GM12878 (cell line): ENCODE measurements around the gene ARL14. TPM values are rescaled to one million over a fixed set of nuclear protein-coding genes. Genes with fewer than 3 reads are reported as not detected.
A peak's percentile ranks its signal among the peaks of the same experiment; 100 is the strongest.

Experiments
- ATAC-seq: fragments of 200-7000 bp; cut with Tn5 transposase; 3 replicates; pipeline ENCODE4 v1.9.1; 2020; ENCODE audit warnings: mild to moderate bottlenecking, moderate library complexity
- BruUV-seq: library from RNA; stranded (reverse); fragments of 400-500 nt; replicated peaks from 2 replicates; lab custom pipeline; 2021; lab: Mats Ljungman, UMichigan
- CTCF ChIA-PET: fragments of 300-600 bp; sonication (Branson Sonifier 250); formaldehyde crosslinking; extraction: SDS; loops from one replicate; lab custom pipeline; 2021; ENCODE audit warnings: inconsistent platforms; lab: Yijun Ruan, JAX
- POLR2A ChIA-PET: fragments of 350-600 bp; formaldehyde crosslinking; extraction: SDS; loops from one replicate; lab custom pipeline; 2021; ENCODE audit warnings: inconsistent platforms; lab: Charles Lee
- RAD21 ChIA-PET: fragments of 300-600 bp; sonication (Branson Sonifier 250); formaldehyde crosslinking; loops from one replicate; lab custom pipeline; 2023; ENCODE audit warnings: antibody characterized with exemption; ENCODE audit not compliant: unreplicated experiment; lab: Charles Lee
- SMC1A ChIA-PET: fragments of 300-600 bp; sonication (Branson Sonifier 250); formaldehyde crosslinking; loops from one replicate; lab custom pipeline; 2023; ENCODE audit not compliant: unreplicated experiment, uncharacterized antibody; lab: Charles Lee
- DNase-seq: peaks from one replicate; pipeline ENCODE4 v3.0.0-alpha.2; 2011; ENCODE audit warnings: low read depth, low spot score
- FAIRE-seq: peaks from 3 replicates; lab custom pipeline; 2011; peaks lifted over from hg19 to GRCh38; lab: Jason Lieb, UNC
- H2AFZ ChIP-seq: 2 replicates; pipeline ENCODE4 v1.6.0; 2011; ENCODE audit warnings: low read depth, low read length, control low read depth; ENCODE audit not compliant: control insufficient read depth
- H3K27ac ChIP-seq: 2 replicates; pipeline ENCODE4 v1.5.1; 2011; ENCODE audit warnings: control low read depth; ENCODE audit not compliant: control insufficient read depth, insufficient read depth
- H3K27me3 ChIP-seq, 2 experiments: replicated peaks in 1 of 2; 2 replicates each; pipeline versions ENCODE4 v1.6.0 to v1.6.1; 2011; ENCODE audit warnings: low read length in 1 of 2; ENCODE audit not compliant: control insufficient read depth in 2 of 2, insufficient read depth in 2 of 2
- H3K36me3 ChIP-seq, 2 experiments: 2 replicates each; pipeline ENCODE4 v1.5.1; 2011; ENCODE audit warnings: low read length in 1 of 2; ENCODE audit not compliant: control insufficient read depth in 2 of 2, insufficient read depth in 2 of 2
- H3K4me1 ChIP-seq: 2 replicates; pipeline ENCODE4 v1.6.1; 2011; ENCODE audit warnings: mild to moderate bottlenecking, low read length, moderate library complexity, mixed read lengths; ENCODE audit not compliant: control insufficient read depth, insufficient read depth
- H3K4me2 ChIP-seq: 2 replicates; pipeline ENCODE4 v1.6.0; 2011; ENCODE audit warnings: control low read depth; ENCODE audit not compliant: control insufficient read depth, insufficient read depth
- H3K4me3 ChIP-seq: fragments of 200-600 bp; sonication (generic); 2 replicates; pipeline ENCODE4 v1.5.1; 2016
- H3K79me2 ChIP-seq: 2 replicates; pipeline ENCODE4 v1.6.0; 2011; ENCODE audit warnings: low read length; ENCODE audit not compliant: control insufficient read depth, insufficient read depth
- H3K9ac ChIP-seq: 2 replicates; pipeline ENCODE4 v1.8.0; 2011; ENCODE audit warnings: low read length, control low read depth, mixed read lengths; ENCODE audit not compliant: control insufficient read depth, insufficient read depth
- H3K9me3 ChIP-seq: replicated peaks from 3 replicates; pipeline ENCODE4 v1.5.1; 2011; ENCODE audit warnings: mild to moderate bottlenecking, low read length; ENCODE audit not compliant: control insufficient read depth, insufficient read depth
- H4K20me1 ChIP-seq: 2 replicates; pipeline ENCODE4 v1.6.0; 2011; ENCODE audit not compliant: control insufficient read depth, insufficient read depth
- ASH2L ChIP-seq: fragments of 300-600, 200-600 bp; sonication (generic); IDR thresholded peaks from 2 replicates; pipeline ENCODE4 v1.6.1; 2017; ENCODE audit warnings: low read depth, mild to moderate bottlenecking, borderline replicate concordance
- BACH1 ChIP-seq: fragments of 450-650 bp; IDR thresholded peaks from 2 replicates; pipeline ENCODE4 v1.6.1; 2017; ENCODE audit warnings: mild to moderate bottlenecking, borderline replicate concordance
- BMI1 ChIP-seq: fragments of 450-650 bp; IDR thresholded peaks from 2 replicates; pipeline ENCODE4 v1.6.1; 2016; ENCODE audit warnings: mild to moderate bottlenecking, moderate library complexity, borderline replicate concordance
- CHD1 ChIP-seq: IDR thresholded peaks from 2 replicates; pipeline ENCODE4 v1.6.1; 2012; ENCODE audit warnings: low read depth, low read length, improper control_type of control experiment
- CHD2 ChIP-seq: IDR thresholded peaks from 2 replicates; pipeline ENCODE4 v1.6.1; 2011; ENCODE audit warnings: low read depth, low read length, improper control_type of control experiment, borderline replicate concordance
- CREB1 ChIP-seq: IDR thresholded peaks from 2 replicates; pipeline ENCODE4 v1.6.1; 2012; ENCODE audit warnings: low read depth, mild to moderate bottlenecking, inconsistent platforms
- E2F4 ChIP-seq: IDR thresholded peaks from 2 replicates; pipeline ENCODE4 v1.6.1; 2012; ENCODE audit warnings: low read depth, low read length, improper control_type of control experiment
- EED ChIP-seq: sonication (generic); IDR thresholded peaks from 2 replicates; pipeline ENCODE4 v1.6.1; 2016; ENCODE audit warnings: antibody characterized with exemption, low read depth
- ESRRA ChIP-seq: IDR thresholded peaks from 2 replicates; pipeline ENCODE4 v1.6.1; 2012; ENCODE audit warnings: mild to moderate bottlenecking, low read length, improper control_type of control experiment
- FOXK2 ChIP-seq: fragments of 450-650 bp; IDR thresholded peaks from 2 replicates; pipeline ENCODE4 v1.6.1; 2017; ENCODE audit warnings: mild to moderate bottlenecking, moderate library complexity
- KLF5 ChIP-seq: fragments of 450-650 bp; IDR thresholded peaks from 2 replicates; pipeline ENCODE4 v1.6.1; 2014; ENCODE audit warnings: mild to moderate bottlenecking; ENCODE audit not compliant: partially characterized antibody
- MYC ChIP-seq: IDR thresholded peaks from 2 replicates; pipeline ENCODE4 v1.6.1; 2011; ENCODE audit warnings: mild to moderate bottlenecking, low read length, moderate library complexity, inconsistent platforms; ENCODE audit not compliant: insufficient read depth, insufficient replicate concordance, insufficient read length, severe bottlenecking
- NFYA ChIP-seq: IDR thresholded peaks from 2 replicates; pipeline ENCODE4 v1.6.1; 2011; ENCODE audit warnings: low read depth, mild to moderate bottlenecking, low read length, improper control_type of control experiment, borderline replicate concordance
- NR2C2 ChIP-seq: IDR thresholded peaks from 2 replicates; pipeline ENCODE4 v1.6.1; 2011; ENCODE audit warnings: borderline replicate concordance, low read depth; ENCODE audit not compliant: control insufficient read depth, insufficient read length
- PAX5 ChIP-seq: IDR thresholded peaks from 2 replicates; pipeline ENCODE4 v1.6.1; 2011; ENCODE audit warnings: low read depth, low read length, borderline replicate concordance
- PML ChIP-seq: IDR thresholded peaks from 2 replicates; pipeline ENCODE4 v1.6.1; 2012; ENCODE audit warnings: low read length, inconsistent platforms
- SREBF1 ChIP-seq: IDR thresholded peaks from 2 replicates; pipeline ENCODE4 v1.6.1; 2012; ENCODE audit warnings: mild to moderate bottlenecking, low read length
- TAF1 ChIP-seq: IDR thresholded peaks from 2 replicates; pipeline ENCODE4 v1.6.1; 2011; ENCODE audit warnings: mild to moderate bottlenecking, low read depth, low read length, borderline replicate concordance
- TARDBP ChIP-seq: IDR thresholded peaks from 2 replicates; pipeline ENCODE4 v1.6.1; 2016; ENCODE audit warnings: borderline replicate concordance
- YY1 ChIP-seq: IDR thresholded peaks from 2 replicates; pipeline ENCODE4 v1.6.1; 2011; ENCODE audit warnings: low read depth, mild to moderate bottlenecking, low read length
- ZNF207 ChIP-seq: fragments of 450-650 bp; IDR thresholded peaks from 2 replicates; pipeline ENCODE4 v1.6.1; 2014; ENCODE audit warnings: antibody characterized with exemption, mild to moderate bottlenecking, borderline replicate concordance
- WGBS: methylation state at CpG from one replicate; pipeline ENCODE4 v1.1.6; 2016; ENCODE audit warnings: low lambda C conversion rate; ENCODE audit not compliant: insufficient replicate concordance, insufficient coverage; ENCODE audit errors: missing lambda C conversion rate; 5-methylcytosine and 5-hydroxymethylcytosine counted together
- in situ Hi-C: fragments of 300-500 bp; cut with MboI; formaldehyde crosslinking; loops from 9 replicates; pipeline ENCODE4 v1.14.3; 2018; ENCODE audit warnings: mixed read lengths
- intact Hi-C: fragments of 100-400 bp; cut with micrococcal nuclease; formaldehyde crosslinking; loops from one replicate; pipeline ENCODE4 v1.14.2; 2022; ENCODE audit not compliant: unreplicated experiment
- polyA plus RNA-seq, 11 experiments: library from polyadenylated mRNA; depleted of rRNA in 4 of 11; unstranded in 6 of 11; stranded (reverse) in 5 of 11; fragments of >200 nt; fragmentation: Nextera tagmentation in 4 of 11; fragmentation: Illumina TruSeq in 1 of 11; extraction: Ambion mirVana in 4 of 11; extraction: Trizol in 1 of 11; gene quantifications; 1 replicate in 1 of 11; 2 replicates in 10 of 11; pipeline versions ENCODE4 v1.2.1 to v1.2.3, GENCODE V29; 2011 to 2016; ENCODE audit warnings: inconsistent platforms in 2 of 11, missing spikeins in 2 of 11, low read depth in 1 of 11
- total RNA-seq, 4 experiments: library from RNA; depleted of rRNA in 3 of 4; stranded (reverse); fragments of >200 nt in 3 of 4; fragmentation: Illumina TruSeq in 1 of 4; extraction: Trizol in 1 of 4; gene quantifications; 2 replicates each; pipeline versions ENCODE4 v1.2.1 to v1.2.3, GENCODE V29; 2013 to 2021

ARL14 gene
- total and polyA plus RNA-seq, 10 of the 15 experiments (the other 5 are each of a cell fraction or from before 2014, with no cell fraction given): 0.04 to 0.18 TPM; not detected in 8

GRCh38 chr3:160665231-160665630, 11.7 kb upstream of the ARL14 start (continued):
- TF ChIP-seq E2F4 (no peak), ESRRA (no peak), KLF5 (no peak), CHD1 (no peak), FOXK2 (no peak), SREBF1 (no peak), BMI1 (no peak), TARDBP (no peak), YY1 (no peak), BACH1 (no peak), NFYA (no peak), PAX5 (no peak)

GRCh38 chr3:160665784-160666526, 11.0 kb upstream of the ARL14 start:
- ChIA-PET RAD21 (interaction anchor here (1.1 kb wide), 1 partner anchor 13 kb away, joined by 3 read pairs; no protein-coding TSS in a partner anchor), SMC1A (interaction anchor here (0.6 to 1.4 kb wide), 5 partner anchors 12 to 253 kb away, joined by 3 to 5 read pairs (median 4); no protein-coding TSS in a partner anchor), CTCF (interaction anchor here (0.7 kb wide), 1 partner anchor 20 kb away, joined by 3 read pairs; no protein-coding TSS in a partner anchor), POLR2A (interaction anchor here (0.9 kb wide), 1 partner anchor 102 kb away, joined by 4 read pairs; no protein-coding TSS in a partner anchor)
- Histone ChIP-seq H3K9ac (no peak overlapping the region), H2AFZ (peak overlapping the region; percentile 78), H3K9me3 (no peaks in the 10 kb centered on the region), H3K36me3 (no peaks in the 10 kb centered on the region), H4K20me1 (no peaks in the 10 kb centered on the region), H3K4me1 (peaks cover 7% of the 10 kb centered on the region), H3K4me2 (peak overlapping the region; percentile 52), H3K27me3 (no peaks in the 10 kb centered on the region), H3K4me3 (no peak overlapping the region), H3K79me2 (no peaks in the 10 kb centered on the region), H3K27ac (peak overlapping the region; percentile 82)
- DNase-seq (peak; percentile 74), ATAC-seq (peak; percentile 83), FAIRE-seq (peak; percentile 62)
- BruUV-seq: TSS peak; percentile 99
- 1% methylated on average over 4 of the region's 4 CpGs for WGBS
- in situ Hi-C loops: no loop called here
- intact Hi-C loops: no loop called here
- no peak for TF ChIP-seq MYC
- TF ChIP-seq PML: 0 out of 2 replicates have a peak, but pooled peaks have one; percentile 33
- TF ChIP-seq ASH2L: peak; percentile 76; the same call in 1 of the 2 replicates
- peak; percentile 82 for TF ChIP-seq CHD2
- no peak; the same call in 1 of the 2 replicates for TF ChIP-seq ZNF207
- TF ChIP-seq PAX5: peak; percentile 81; the same call in 1 of the 2 replicates
- TF ChIP-seq TAF1: no peak
- no peak for TF ChIP-seq TARDBP
- TF ChIP-seq EED: peak; percentile 76
- TF ChIP-seq CREB1: peak; percentile 73
- TF ChIP-seq E2F4: no peak
- TF ChIP-seq NR2C2: no peak
